ENCODE data around the gene ARHGAP18.

ARHGAP18 gene

GRCh38 chr6:129641344-129641743 is 68.6 kb downstream of the ARHGAP18 start:
- no peak for FAIRE-seq

GRCh38 chr6:129638686-129639085 is 71.3 kb downstream of the ARHGAP18 start:
- FAIRE-seq, result no peak

GRCh38 chr6:129638055-129638684 is 71.8 kb downstream of the ARHGAP18 start:
- FAIRE-seq, result no peak

- FAIRE-seq, result no peak
Observed at GRCh38 chr6:129637340-129638054, 72.5 kb downstream of the ARHGAP18 start.

GRCh38 chr6:129635396-129636130 is 74.4 kb downstream of the ARHGAP18 start:
- FAIRE-seq, result no peak

- peak; percentile 58 for FAIRE-seq
Observed at GRCh38 chr6:129634411-129635230, 75.4 kb downstream of the ARHGAP18 start.

- no peak for FAIRE-seq
Observed at GRCh38 chr6:129633529-129633928, 76.4 kb downstream of the ARHGAP18 start.

GRCh38 chr6:129632172-129632613 is 77.8 kb downstream of the ARHGAP18 start:
- FAIRE-seq, result no peak

GRCh38 chr6:129631070-129631469 is 78.9 kb downstream of the ARHGAP18 start:
- no peak for FAIRE-seq

GRCh38 chr6:129630596-129630995 is 79.4 kb downstream of the ARHGAP18 start:
- FAIRE-seq, result no peak

GRCh38 chr6:129628101-129628815 is 81.7 kb downstream of the ARHGAP18 start:
- no peak for FAIRE-seq

- no peak for FAIRE-seq
Observed at GRCh38 chr6:129624488-129624887, 85.5 kb downstream of the ARHGAP18 start.

- no peak for FAIRE-seq
Observed at GRCh38 chr6:129623008-129623732, 86.8 kb downstream of the ARHGAP18 start.

- FAIRE-seq, result no peak
Observed at GRCh38 chr6:129621252-129621651, 88.7 kb downstream of the ARHGAP18 start.

- no peak for FAIRE-seq
Observed at GRCh38 chr6:129620234-129620610, 89.8 kb downstream of the ARHGAP18 start.

GRCh38 chr6:129619579-129620233 is 90.3 kb downstream of the ARHGAP18 start:
- FAIRE-seq, result no peak

- no peak for FAIRE-seq
Observed at GRCh38 chr6:129617986-129618385, 92.0 kb downstream of the ARHGAP18 start.

GRCh38 chr6:129615496-129615895 is 94.5 kb downstream of the ARHGAP18 start:
- FAIRE-seq, result no peak

- no peak for FAIRE-seq
Observed at GRCh38 chr6:129615020-129615419, 95.0 kb downstream of the ARHGAP18 start.

GRCh38 chr6:129614464-129614863 is 95.5 kb downstream of the ARHGAP18 start:
- no peak for FAIRE-seq

- FAIRE-seq, result peak; percentile 78
Observed at GRCh38 chr6:129612440-129612839, 97.5 kb downstream of the ARHGAP18 start.
